Stimulated activated CD8-positive, alpha-beta memory T cell treated with anti-CD3 and anti-CD28 coated beads, Interleukin-7, amount 100 ng/mL, for 4 hours (primary cell): ENCODE results near the gene PCNT.

Experiments used
- DNase-seq, 2 donors: peaks; one replicate each; pipeline ENCODE4 v3.0.0-alpha.2; 2020; ENCODE audit warnings: low read depth in 2 of 2

Gene PCNT

GRCh38 chr21:46404306-46404705 is 80.3 kb downstream of the PCNT start:
- DNase-seq = no peak

GRCh38 chr21:46406001-46406400 is 82.0 kb downstream of the PCNT start:
- no peak for DNase-seq

GRCh38 chr21:46409641-46410406 is 85.9 kb downstream of the PCNT start:
- no peak for DNase-seq

- DNase-seq = no peak
These were observed 86.6 kb downstream of the PCNT start for GRCh38 chr21:46410516-46410915.

- no peak for DNase-seq
These were observed 87.3 kb downstream of the PCNT start for GRCh38 chr21:46411236-46411635.

- DNase-seq = no peak
These were observed 87.7 kb downstream of the PCNT start for GRCh38 chr21:46411691-46412090.

GRCh38 chr21:46412521-46413364 is 88.8 kb downstream of the PCNT start:
- no peak for DNase-seq

GRCh38 chr21:46413365-46413696 is 89.4 kb downstream of the PCNT start:
- DNase-seq = no peak

- no peak for DNase-seq
These were observed 91.0 kb downstream of the PCNT start for GRCh38 chr21:46414965-46415275.

GRCh38 chr21:46416551-46416950 is 92.6 kb downstream of the PCNT start:
- DNase-seq = no peak

- DNase-seq = no peak
These were observed 94.5 kb downstream of the PCNT start for GRCh38 chr21:46418265-46418946.

- no peak for DNase-seq
These were observed 96.6 kb downstream of the PCNT start for GRCh38 chr21:46420241-46421190.

- DNase-seq = no peak
These were observed 97.3 kb downstream of the PCNT start for GRCh38 chr21:46421191-46421750.

- DNase-seq = no peak
These were observed 98.0 kb downstream of the PCNT start for GRCh38 chr21:46421756-46422555.

- no peak for DNase-seq
These were observed 98.8 kb downstream of the PCNT start for GRCh38 chr21:46422636-46423241.

GRCh38 chr21:46423546-46424038 is 99.6 kb downstream of the PCNT start:
- DNase-seq = no peak

- no peak for DNase-seq
These were observed 100.2 kb downstream of the PCNT start for GRCh38 chr21:46424039-46424591.

- peak in 1 of 2 donors; percentile 44 for DNase-seq
These were observed 100.7 kb downstream of the PCNT start for GRCh38 chr21:46424621-46425020.

GRCh38 chr21:46425041-46425440 is 101.1 kb downstream of the PCNT start:
- DNase-seq = no peak
